Skeletal muscle tissue (tissue), 5 donors: Measurements from ENCODE around the gene IFT88. TPM values are rescaled to one million over a fixed set of nuclear protein-coding genes. Genes with fewer than 3 reads are reported as not detected.

Experiments used
- H3K27ac ChIP-seq: one replicate; pipeline ENCODE4 v1.7.0; 2013; ENCODE audit warnings: mild to moderate bottlenecking, low read depth, low read length, inconsistent platforms
- H3K27me3 ChIP-seq, 3 donors: one replicate each; pipeline ENCODE4 v1.7.0; 2013; ENCODE audit warnings: low read length in 3 of 3; ENCODE audit not compliant: control insufficient read depth in 3 of 3, insufficient read depth in 3 of 3
- H3K36me3 ChIP-seq, 3 donors: one replicate each; pipeline ENCODE4 v1.7.0; 2013; ENCODE audit warnings: low read length in 3 of 3; ENCODE audit not compliant: control insufficient read depth in 3 of 3, insufficient read depth in 3 of 3
- H3K4me1 ChIP-seq, 3 donors: one replicate each; pipeline ENCODE4 v1.7.0; 2013; ENCODE audit warnings: low read length in 3 of 3, mild to moderate bottlenecking in 3 of 3; ENCODE audit not compliant: control insufficient read depth in 3 of 3, insufficient read depth in 3 of 3
- H3K4me3 ChIP-seq, 3 donors: one replicate each; pipeline ENCODE4 v1.7.0; 2013; ENCODE audit warnings: low read length in 3 of 3
- H3K9ac ChIP-seq, 3 donors: one replicate each; pipeline ENCODE4 v1.7.0; 2013; ENCODE audit warnings: low read length in 3 of 3, mild to moderate bottlenecking in 3 of 3, moderate library complexity in 2 of 3, low read depth in 1 of 3
- H3K9me3 ChIP-seq, 3 donors: one replicate each; pipeline ENCODE4 v1.7.0; 2013; ENCODE audit warnings: low read length in 3 of 3; ENCODE audit not compliant: control insufficient read depth in 3 of 3
- small RNA-seq: library from RNA; depleted of rRNA; stranded (forward); fragments of <200 nt; gene quantifications from one replicate; pipeline ENCODE3, GENCODE V24; 2014
- total RNA-seq: library from RNA; depleted of rRNA; stranded (reverse); fragments of >200 nt; gene quantifications from one replicate; pipeline ENCODE4 v1.2.3, GENCODE V29; 2014
- donor health status: Osteomylitis.

Gene IFT88
- total RNA-seq, 1 donor from 2014 or later = 14.6 TPM

DNA sequence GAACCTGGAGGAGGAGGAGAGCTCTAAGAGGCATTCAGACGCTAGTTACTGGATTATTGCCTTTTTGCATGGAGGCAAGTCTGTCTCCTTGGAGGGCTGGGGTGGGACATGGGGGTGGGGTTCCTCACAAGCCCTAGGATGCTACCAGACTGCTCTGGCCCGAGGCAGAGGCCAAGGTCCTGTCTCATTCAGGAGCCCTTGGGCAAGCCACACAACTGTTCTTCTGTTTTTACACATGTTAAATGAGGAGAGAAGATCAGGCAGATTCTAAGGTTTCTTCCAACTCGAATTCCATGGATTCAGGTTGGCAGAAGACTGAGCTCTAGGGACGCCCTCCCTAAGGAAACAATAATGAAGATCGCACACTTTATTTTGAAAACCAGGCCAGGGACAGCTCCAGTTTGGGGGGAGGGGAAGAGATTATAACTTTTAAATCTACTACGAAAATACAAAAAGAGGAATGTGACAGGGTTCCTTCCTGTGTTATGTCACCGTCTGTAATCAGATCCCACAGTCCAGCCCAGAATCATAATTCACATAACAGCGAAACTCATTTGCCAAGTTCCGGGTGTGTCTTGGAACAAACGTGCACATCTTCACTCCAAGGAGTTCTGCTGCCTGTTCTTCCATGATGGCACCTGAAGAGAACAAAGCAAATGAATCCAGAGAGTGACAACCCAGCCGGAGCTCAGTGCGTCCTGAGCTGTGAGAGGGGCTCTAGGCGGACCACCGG is 161.8 kb downstream of the IFT88 start:
- peaks cover 0 to 9% (median 4%) of the 10 kb centered on the region in 3 donors for H3K36me3 ChIP-seq
- peak overlapping the region in 2 of 3 donors; percentile 43 to 60 for H3K9ac ChIP-seq
- H3K4me1 ChIP-seq = peaks cover 6 to 13% (median 10%) of the 10 kb centered on the region in 3 donors
- peak overlapping the region; percentile 67 for H3K27ac ChIP-seq
- H3K9me3 ChIP-seq = no peaks in the 10 kb centered on the region
- H3K27me3 ChIP-seq = no peaks in the 10 kb centered on the region
- peak overlapping the region in 1 of 3 donors; percentile 48 for H3K4me3 ChIP-seq

DNA sequence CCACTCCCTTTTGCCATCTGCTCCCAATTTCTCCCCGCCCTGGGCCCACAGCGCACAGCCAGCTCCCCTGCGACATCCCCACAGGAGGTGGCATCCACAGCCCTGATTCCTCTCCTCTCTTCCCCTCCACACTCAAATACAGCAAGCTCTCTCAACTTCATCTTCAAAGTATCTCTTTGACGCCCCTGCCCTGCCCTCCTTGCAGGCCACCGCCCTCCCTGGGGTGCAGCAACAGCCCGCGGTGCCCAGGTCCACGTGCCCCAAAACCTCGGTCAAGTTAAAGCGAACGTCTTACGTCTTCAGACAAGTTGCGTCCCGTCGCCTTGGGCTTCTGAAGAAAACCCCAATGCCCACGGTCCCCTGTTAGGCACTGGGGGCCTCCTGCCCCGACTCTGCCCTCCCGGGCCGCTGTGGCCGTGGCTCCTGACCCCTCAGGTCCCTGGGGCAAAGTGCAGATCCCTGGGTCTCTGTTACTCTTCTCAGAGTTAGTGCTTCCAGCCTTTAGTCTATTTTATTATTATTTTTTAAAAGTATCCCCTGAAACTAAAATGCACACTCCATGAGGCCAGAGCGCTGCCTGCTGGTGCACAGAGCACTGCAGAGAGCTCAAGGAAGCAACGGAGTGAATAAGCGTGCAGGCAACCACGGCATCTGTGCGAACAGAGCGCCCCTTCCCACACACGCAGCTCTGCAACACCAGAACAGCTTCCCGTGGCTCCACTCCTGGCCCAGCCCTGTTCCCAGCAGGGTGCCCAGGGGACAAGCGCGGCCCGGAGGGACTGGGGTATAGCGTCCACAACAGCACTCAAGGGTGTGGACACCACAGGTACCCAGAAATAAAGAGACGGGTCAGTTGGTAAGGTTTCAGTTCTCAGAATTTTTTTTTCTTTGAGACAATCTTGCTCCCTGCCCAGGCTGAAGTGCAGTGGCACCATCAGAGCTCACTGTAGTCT is 163.0 kb downstream of the IFT88 start:
- H3K27ac ChIP-seq = no peak overlapping the region
- H3K9ac ChIP-seq = no peak overlapping the region
- peaks cover 0 to 9% (median 4%) of the 10 kb centered on the region in 3 donors for H3K36me3 ChIP-seq
- no peak overlapping the region for H3K4me3 ChIP-seq
- H3K9me3 ChIP-seq = no peaks in the 10 kb centered on the region
- H3K4me1 ChIP-seq = peaks cover 6 to 13% (median 10%) of the 10 kb centered on the region in 3 donors
- H3K27me3 ChIP-seq = no peaks in the 10 kb centered on the region

DNA sequence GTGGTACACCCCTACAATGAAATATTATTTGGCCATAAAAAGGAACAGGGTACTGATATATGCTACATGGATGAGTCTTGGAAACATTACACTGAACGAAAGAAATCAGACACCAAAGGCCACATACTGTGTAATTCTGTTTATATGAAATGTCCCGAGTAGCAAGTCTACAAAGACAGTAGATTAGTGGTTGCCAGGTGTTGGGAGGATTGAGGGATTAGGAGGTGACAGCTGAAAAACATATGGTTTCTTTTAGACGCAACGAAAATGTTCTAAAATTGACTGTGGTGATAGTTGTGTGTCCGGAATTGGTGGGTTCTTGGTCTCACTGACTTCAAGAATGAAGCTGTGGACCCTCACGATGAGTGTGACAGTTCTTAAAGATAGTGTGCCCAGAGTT is 171.7 kb downstream of the IFT88 start:
- Histone ChIP-seq H3K27me3 (no peaks in the 10 kb centered on the region), H3K9me3 (no peaks in the 10 kb centered on the region), H3K27ac (no peak overlapping the region), H3K4me1 (no peaks in the 10 kb centered on the region), H3K4me3 (no peak overlapping the region), H3K9ac (no peak overlapping the region), H3K36me3 (peaks cover 0 to 6% (median 2%) of the 10 kb centered on the region in 3 donors)

DNA sequence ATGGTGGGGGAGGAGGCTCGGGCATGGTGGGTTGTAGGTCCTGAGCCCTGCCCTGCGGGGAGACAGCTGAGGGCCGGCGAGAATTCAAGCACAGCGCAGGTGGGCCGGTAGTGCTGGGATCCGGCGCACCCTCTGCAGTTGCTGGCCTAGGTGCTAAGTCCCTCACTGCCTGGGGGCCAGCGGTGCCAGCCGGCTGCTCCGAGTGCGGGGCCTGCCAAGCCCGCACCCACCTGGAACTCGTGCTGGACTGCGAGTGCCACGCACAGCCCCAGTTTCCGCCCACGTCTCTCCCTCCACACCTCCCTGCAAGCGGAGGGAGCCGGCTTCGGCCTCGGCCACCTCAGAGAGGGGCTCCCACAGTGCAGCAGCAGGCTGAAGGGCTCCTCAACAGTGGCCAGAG is 173.1 kb downstream of the IFT88 start:
- H3K36me3 ChIP-seq = peaks cover 0 to 6% (median under 1%) of the 10 kb centered on the region in 3 donors
- H3K27ac ChIP-seq = no peak overlapping the region
- no peak overlapping the region for H3K4me3 ChIP-seq
- no peaks in the 10 kb centered on the region for H3K4me1 ChIP-seq
- H3K27me3 ChIP-seq = no peaks in the 10 kb centered on the region
- no peaks in the 10 kb centered on the region for H3K9me3 ChIP-seq
- no peak overlapping the region for H3K9ac ChIP-seq

Small RNAs within 50 kb of the gene (small RNA-seq; reads per million reads assigned to genes)
- gene RNU2-7P = 0.12 reads per million

Other genes with a start within 250 kb of the IFT88 start
- gene CRYL1, start 41.3 kb upstream of the IFT88 start, total RNA-seq = 29.2 TPM
- gene IL17D, start 136.5 kb downstream of the IFT88 start, total RNA-seq = 7.3 TPM
- 13.6 TPM for gene EEF1AKMT1, start 206.8 kb downstream of the IFT88 start, total RNA-seq